Mucosa of stomach (tissue), 1 donor: Measurements from ENCODE around the gene METTL21C.

Source experiments
- H3K27me3 ChIP-seq: one replicate; pipeline ENCODE4 v1.7.0; 2013; ENCODE audit warnings: mild to moderate bottlenecking, low read length; ENCODE audit not compliant: control insufficient read depth, insufficient read depth
- H3K36me3 ChIP-seq: one replicate; pipeline ENCODE4 v1.7.0; 2013; ENCODE audit warnings: low read length; ENCODE audit not compliant: control insufficient read depth, insufficient read depth
- H3K4me1 ChIP-seq: one replicate; pipeline ENCODE4 v1.7.0; 2013; ENCODE audit warnings: mild to moderate bottlenecking, low read length; ENCODE audit not compliant: control insufficient read depth, insufficient read depth
- H3K4me3 ChIP-seq: one replicate; pipeline ENCODE4 v1.7.0; 2013; ENCODE audit warnings: low read length
- H3K9ac ChIP-seq: one replicate; pipeline ENCODE4 v1.7.0; 2013; ENCODE audit warnings: mild to moderate bottlenecking, low read length, moderate library complexity
- H3K9me3 ChIP-seq: one replicate; pipeline ENCODE4 v1.7.0; 2013; ENCODE audit warnings: mild to moderate bottlenecking, low read length, moderate library complexity; ENCODE audit not compliant: control insufficient read depth
- donor health status: Pancreatic carcinoma.

METTL21C gene

GRCh38 chr13:102679449-102680132, 15.3 kb downstream of the METTL21C start:
- no peaks in the 10 kb centered on the region for H3K27me3 ChIP-seq
- no peak overlapping the region for H3K9ac ChIP-seq
- H3K4me1 ChIP-seq = no peaks in the 10 kb centered on the region
- H3K4me3 ChIP-seq = no peak overlapping the region
- H3K36me3 ChIP-seq = no peaks in the 10 kb centered on the region
- no peaks in the 10 kb centered on the region for H3K9me3 ChIP-seq

GRCh38 chr13:102678339-102679107, 16.3 kb downstream of the METTL21C start:
- Histone ChIP-seq H3K36me3 (no peaks in the 10 kb centered on the region), H3K9ac (no peak overlapping the region), H3K4me3 (no peak overlapping the region), H3K9me3 (no peaks in the 10 kb centered on the region), H3K4me1 (no peaks in the 10 kb centered on the region), H3K27me3 (no peaks in the 10 kb centered on the region)

DNA sequence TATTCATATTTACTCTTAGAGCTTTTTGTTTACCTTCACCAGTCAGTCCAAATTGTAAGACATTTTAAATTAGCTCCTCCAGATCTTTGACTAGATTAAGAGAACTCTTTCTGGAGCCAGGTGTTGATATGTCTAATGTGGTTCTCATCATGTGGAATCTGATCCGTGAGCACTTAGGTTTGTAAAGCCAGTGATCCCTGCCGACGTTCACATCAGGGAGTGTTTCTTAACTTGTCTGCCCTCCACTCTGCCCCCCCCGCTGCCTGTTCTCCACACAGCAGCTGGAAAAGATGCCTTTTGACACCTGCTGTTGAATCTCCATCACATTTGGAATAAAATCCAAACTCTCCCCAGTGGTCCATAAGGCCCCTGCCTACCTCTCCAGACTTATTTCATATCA, 17.7 kb downstream of the METTL21C start:
- Histone ChIP-seq H3K9me3 (no peaks in the 10 kb centered on the region), H3K36me3 (no peaks in the 10 kb centered on the region), H3K4me3 (no peak overlapping the region), H3K27me3 (no peaks in the 10 kb centered on the region), H3K4me1 (no peaks in the 10 kb centered on the region), H3K9ac (no peak overlapping the region)

- Histone ChIP-seq H3K4me1 (no peaks in the 10 kb centered on the region), H3K4me3 (no peak overlapping the region), H3K9me3 (no peaks in the 10 kb centered on the region), H3K27me3 (no peaks in the 10 kb centered on the region), H3K36me3 (no peaks in the 10 kb centered on the region), H3K9ac (no peak overlapping the region)
Observed at GRCh38 chr13:102675115-102675514, 19.7 kb downstream of the METTL21C start.

DNA sequence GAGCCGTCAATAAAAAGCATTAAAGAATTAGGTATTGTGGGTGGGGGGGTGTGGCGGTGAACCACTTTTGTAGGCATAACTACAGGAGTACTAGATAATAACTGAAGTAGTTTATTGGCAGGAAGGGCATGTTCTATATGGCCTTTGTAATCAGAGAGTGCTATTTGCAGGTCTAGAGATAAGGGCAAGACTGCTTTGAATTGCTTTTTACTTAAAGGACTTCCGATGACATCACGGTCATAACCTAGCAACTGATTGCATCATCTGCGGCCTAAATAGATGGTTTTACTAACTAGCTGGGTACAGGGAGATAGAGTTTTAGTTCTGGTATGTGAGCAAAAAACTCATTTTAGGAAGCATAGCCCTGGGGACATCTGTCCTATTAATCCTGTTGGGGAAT, 24.7 kb downstream of the METTL21C start:
- Histone ChIP-seq H3K9me3 (no peaks in the 10 kb centered on the region), H3K4me1 (no peaks in the 10 kb centered on the region), H3K27me3 (no peaks in the 10 kb centered on the region), H3K9ac (no peak overlapping the region), H3K4me3 (no peak overlapping the region), H3K36me3 (no peaks in the 10 kb centered on the region)

DNA sequence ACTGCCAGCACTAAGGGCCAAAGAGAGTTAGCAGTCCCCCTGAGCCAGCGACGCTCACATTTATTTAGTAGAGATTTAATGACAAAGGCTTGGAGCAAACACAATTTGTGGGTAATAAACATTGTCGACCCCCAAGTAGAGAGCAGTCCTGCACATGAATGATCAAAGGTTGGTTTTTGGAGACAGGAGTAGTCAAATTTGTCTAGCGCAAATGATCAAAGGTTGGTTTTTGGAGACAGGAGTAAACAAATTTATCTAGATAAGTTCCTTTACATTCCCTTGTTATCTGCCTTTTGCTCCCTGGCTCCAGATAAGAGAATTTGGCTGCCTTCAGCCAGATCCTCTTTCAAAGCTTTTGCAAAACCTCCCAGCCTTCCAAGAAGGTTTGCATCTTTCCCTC, 26.9 kb downstream of the METTL21C start:
- Histone ChIP-seq H3K9ac (no peak overlapping the region), H3K4me3 (no peak overlapping the region), H3K27me3 (no peaks in the 10 kb centered on the region), H3K36me3 (no peaks in the 10 kb centered on the region), H3K9me3 (no peaks in the 10 kb centered on the region), H3K4me1 (no peaks in the 10 kb centered on the region)

DNA sequence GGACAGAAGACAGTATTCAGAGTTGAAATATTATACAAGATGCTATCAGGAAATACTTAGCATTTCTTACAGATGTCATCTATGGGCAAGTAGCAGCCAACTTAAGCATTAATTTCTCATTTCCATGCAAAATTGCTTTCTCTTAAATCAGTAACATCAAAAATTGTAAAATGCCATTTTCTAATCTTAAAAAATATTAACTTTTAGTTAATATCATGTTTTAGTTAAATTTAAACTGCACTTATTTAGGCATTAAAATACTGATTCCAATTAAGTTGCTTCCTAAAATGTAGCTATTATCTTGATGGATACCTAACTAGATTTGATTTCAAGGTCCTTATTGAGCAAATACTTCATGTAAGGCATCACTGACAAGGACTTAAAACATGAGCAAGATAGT, 27.8 kb downstream of the METTL21C start:
- no peaks in the 10 kb centered on the region for H3K4me1 ChIP-seq
- no peak overlapping the region for H3K9ac ChIP-seq
- H3K4me3 ChIP-seq = no peak overlapping the region
- H3K27me3 ChIP-seq = no peaks in the 10 kb centered on the region
- no peaks in the 10 kb centered on the region for H3K36me3 ChIP-seq
- H3K9me3 ChIP-seq = no peaks in the 10 kb centered on the region

DNA sequence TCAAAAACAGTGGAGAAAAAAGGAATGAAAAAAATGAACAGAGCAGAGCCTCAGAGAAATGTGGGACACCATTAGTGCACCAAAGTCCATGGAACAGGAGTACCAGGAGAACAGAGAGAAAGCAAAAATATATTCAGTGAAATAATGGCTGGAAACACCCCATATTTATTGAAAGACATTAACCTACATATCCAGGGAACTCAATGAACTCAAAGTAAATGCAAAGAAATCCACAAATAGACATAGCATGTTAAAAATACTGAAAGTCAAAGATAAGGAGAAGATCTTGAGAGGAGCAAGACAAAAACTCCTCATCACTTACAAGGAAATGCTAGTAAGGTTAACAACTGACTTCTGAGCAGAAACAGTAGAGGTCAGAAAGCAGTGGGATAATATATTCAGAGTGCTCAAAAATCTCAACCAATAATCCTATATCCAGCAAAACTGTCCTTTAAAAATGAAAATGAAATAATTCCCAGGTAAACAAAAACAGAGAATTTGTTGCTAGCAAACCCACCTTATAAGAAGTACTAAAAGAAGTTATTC, 35.6 kb downstream of the METTL21C start:
- no peaks in the 10 kb centered on the region for H3K27me3 ChIP-seq
- H3K4me3 ChIP-seq = no peak overlapping the region
- no peaks in the 10 kb centered on the region for H3K9me3 ChIP-seq
- no peak overlapping the region for H3K9ac ChIP-seq
- no peaks in the 10 kb centered on the region for H3K4me1 ChIP-seq
- no peaks in the 10 kb centered on the region for H3K36me3 ChIP-seq

GRCh38 chr13:102658660-102659059, 36.2 kb downstream of the METTL21C start:
- Histone ChIP-seq H3K4me1 (no peaks in the 10 kb centered on the region), H3K9me3 (no peaks in the 10 kb centered on the region), H3K4me3 (no peak overlapping the region), H3K36me3 (no peaks in the 10 kb centered on the region), H3K27me3 (no peaks in the 10 kb centered on the region), H3K9ac (no peak overlapping the region)

GRCh38 chr13:102657630-102658029, 37.2 kb downstream of the METTL21C start:
- H3K4me3 ChIP-seq = no peak overlapping the region
- H3K4me1 ChIP-seq = no peaks in the 10 kb centered on the region
- H3K9me3 ChIP-seq = no peaks in the 10 kb centered on the region
- H3K27me3 ChIP-seq = no peaks in the 10 kb centered on the region
- no peak overlapping the region for H3K9ac ChIP-seq
- H3K36me3 ChIP-seq = no peaks in the 10 kb centered on the region

- H3K36me3 ChIP-seq = no peaks in the 10 kb centered on the region
- no peak overlapping the region for H3K4me3 ChIP-seq
- no peaks in the 10 kb centered on the region for H3K9me3 ChIP-seq
- H3K9ac ChIP-seq = no peak overlapping the region
- H3K27me3 ChIP-seq = no peaks in the 10 kb centered on the region
- H3K4me1 ChIP-seq = no peaks in the 10 kb centered on the region
Observed at GRCh38 chr13:102654756-102655155, 40.1 kb downstream of the METTL21C start.

DNA sequence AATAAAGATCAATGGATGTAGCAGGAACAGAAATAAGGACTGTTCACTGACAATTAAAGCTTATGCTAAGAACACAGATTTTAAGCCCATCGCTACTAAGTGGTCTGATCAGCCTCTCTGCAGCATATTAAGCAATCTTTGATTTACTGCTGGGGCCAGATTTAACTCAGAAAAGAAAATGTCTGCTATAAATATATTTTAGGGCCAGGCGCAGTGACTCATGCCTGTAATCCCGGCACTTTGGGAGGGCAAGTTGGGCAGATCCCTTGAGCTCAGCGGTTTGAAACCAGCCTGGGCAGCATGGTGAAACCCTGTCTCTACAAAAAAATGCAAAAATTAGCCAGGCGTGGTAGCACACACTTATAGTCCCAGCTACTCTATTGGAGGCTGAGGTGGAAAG, 43.0 kb downstream of the METTL21C start:
- no peak overlapping the region for H3K4me3 ChIP-seq
- no peaks in the 10 kb centered on the region for H3K4me1 ChIP-seq
- H3K27me3 ChIP-seq = no peaks in the 10 kb centered on the region
- H3K9ac ChIP-seq = no peak overlapping the region
- no peaks in the 10 kb centered on the region for H3K9me3 ChIP-seq
- H3K36me3 ChIP-seq = no peaks in the 10 kb centered on the region
